Activated effector memory CD4-positive, alpha-beta T cell treated with Interleukin-2 at 50 U/mL for 16 hours (primary cell): ENCODE results near the gene UQCR10.
A peak's percentile ranks its signal among the peaks of the same experiment; 100 is the strongest.
"Not testable (repeated sequence)": the region's sequence is repeated elsewhere in the genome, so short reads cannot be mapped to it uniquely, and the experiment has no call there.

Source experiments
- DNase-seq: peaks from one replicate; pipeline ENCODE4 v3.0.0-alpha.2; 2020

UQCR10 gene

GRCh38 chr22:29737251-29738117 is 29.7 kb upstream of the UQCR10 start:
- no peak for DNase-seq

- DNase-seq, result no peak
Measured at GRCh38 chr22:29738118-29738815, 28.9 kb upstream of the UQCR10 start.

- no peak for DNase-seq
Measured at GRCh38 chr22:29739346-29739875, 27.8 kb upstream of the UQCR10 start.

- DNase-seq, result no peak
Measured at GRCh38 chr22:29740216-29740615, 27.0 kb upstream of the UQCR10 start.

- no peak for DNase-seq
Measured at GRCh38 chr22:29741926-29742325, 25.2 kb upstream of the UQCR10 start.

- no peak for DNase-seq
Measured at GRCh38 chr22:29742326-29742725, 24.8 kb upstream of the UQCR10 start.

GRCh38 chr22:29744902-29745301 is 22.3 kb upstream of the UQCR10 start:
- DNase-seq, result no peak

GRCh38 chr22:29747832-29748231 is 19.3 kb upstream of the UQCR10 start:
- no peak for DNase-seq

- no peak for DNase-seq
Measured at GRCh38 chr22:29748248-29748893, 18.8 kb upstream of the UQCR10 start.

- DNase-seq, result no peak
Measured at GRCh38 chr22:29750029-29750428, 17.1 kb upstream of the UQCR10 start.

- peak; percentile 3 for DNase-seq
Measured at GRCh38 chr22:29750559-29751538, 16.3 kb upstream of the UQCR10 start.

GRCh38 chr22:29751669-29752068 is 15.5 kb upstream of the UQCR10 start:
- no peak for DNase-seq

- DNase-seq, result no peak
Measured at GRCh38 chr22:29753808-29754657, 13.1 kb upstream of the UQCR10 start.

GRCh38 chr22:29754658-29755395 is 12.3 kb upstream of the UQCR10 start:
- DNase-seq, result not testable (repeated sequence)

- DNase-seq, result no peak
Measured at GRCh38 chr22:29755889-29756288, 11.3 kb upstream of the UQCR10 start.

- no peak for DNase-seq
Measured at GRCh38 chr22:29756341-29756740, 10.8 kb upstream of the UQCR10 start.

GRCh38 chr22:29757096-29757495 is 10.1 kb upstream of the UQCR10 start:
- DNase-seq, result no peak

- no peak for DNase-seq
Measured at GRCh38 chr22:29758068-29758622, 9.0 kb upstream of the UQCR10 start.

- no peak for DNase-seq
Measured at GRCh38 chr22:29758959-29759358, 8.2 kb upstream of the UQCR10 start.

- no peak for DNase-seq
Measured at GRCh38 chr22:29762263-29762662, 4.9 kb upstream of the UQCR10 start.
